ENCODE data around the gene PUM1.

DNA sequence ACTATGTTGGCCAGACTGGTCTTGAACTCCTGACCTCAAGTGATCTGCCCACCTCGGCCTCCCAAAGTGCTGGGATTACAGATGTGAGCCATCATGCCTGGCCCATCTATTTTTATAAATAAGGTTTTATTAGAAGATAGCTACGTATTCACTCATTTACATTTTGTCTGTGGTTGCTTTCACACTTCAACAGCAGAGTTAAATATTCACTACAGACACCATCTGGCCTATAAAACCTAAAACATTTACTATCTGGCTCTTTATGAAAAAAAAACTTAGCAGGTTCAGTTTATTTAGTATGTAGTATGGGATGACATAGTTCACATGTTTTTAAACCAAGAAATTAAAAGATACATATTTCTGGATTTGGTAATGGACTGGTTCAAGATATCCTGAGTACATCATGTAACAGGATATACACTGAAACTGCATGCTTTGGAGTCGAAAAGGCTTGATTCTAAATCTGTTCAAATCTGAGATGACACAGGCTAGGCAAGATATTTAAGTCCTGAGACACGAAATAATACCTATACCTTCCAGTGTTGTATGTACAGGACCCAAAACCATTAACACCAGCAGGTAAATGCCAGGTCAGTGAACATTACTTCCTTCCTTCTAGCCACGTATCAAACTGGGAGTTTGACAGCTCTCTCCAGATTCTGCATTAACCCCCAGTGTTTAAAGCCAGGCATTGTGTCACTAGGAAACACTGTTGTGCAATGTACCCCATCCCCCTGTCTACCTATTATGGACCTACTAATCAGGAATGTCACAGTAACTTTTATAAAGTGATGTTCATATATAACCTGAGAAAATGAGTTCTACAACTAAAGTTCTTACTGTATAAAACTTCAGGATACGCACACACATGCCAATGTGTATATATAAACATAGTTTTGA lies 102.7 kb downstream of the PUM1 start:
- TF ChIP-seq, protein P1, sequence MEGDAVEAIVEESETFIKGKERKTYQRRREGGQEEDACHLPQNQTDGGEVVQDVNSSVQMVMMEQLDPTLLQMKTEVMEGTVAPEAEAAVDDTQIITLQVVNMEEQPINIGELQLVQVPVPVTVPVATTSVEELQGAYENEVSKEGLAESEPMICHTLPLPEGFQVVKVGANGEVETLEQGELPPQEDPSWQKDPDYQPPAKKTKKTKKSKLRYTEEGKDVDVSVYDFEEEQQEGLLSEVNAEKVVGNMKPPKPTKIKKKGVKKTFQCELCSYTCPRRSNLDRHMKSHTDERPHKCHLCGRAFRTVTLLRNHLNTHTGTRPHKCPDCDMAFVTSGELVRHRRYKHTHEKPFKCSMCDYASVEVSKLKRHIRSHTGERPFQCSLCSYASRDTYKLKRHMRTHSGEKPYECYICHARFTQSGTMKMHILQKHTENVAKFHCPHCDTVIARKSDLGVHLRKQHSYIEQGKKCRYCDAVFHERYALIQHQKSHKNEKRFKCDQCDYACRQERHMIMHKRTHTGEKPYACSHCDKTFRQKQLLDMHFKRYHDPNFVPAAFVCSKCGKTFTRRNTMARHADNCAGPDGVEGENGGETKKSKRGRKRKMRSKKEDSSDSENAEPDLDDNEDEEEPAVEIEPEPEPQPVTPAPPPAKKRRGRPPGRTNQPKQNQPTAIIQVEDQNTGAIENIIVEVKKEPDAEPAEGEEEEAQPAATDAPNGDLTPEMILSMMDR (IDR thresholded peaks at IDR 0.05) = no peak
- TF ChIP-seq POLR2A (IDR thresholded peaks at IDR 0.05) = no peak

All from thyroid gland (tissue), 4 donors.